KBM-7 (cell line): ENCODE data around the gene SAE1.
"Not testable (repeated sequence)": the region's sequence is repeated elsewhere in the genome, so short reads cannot be mapped to it uniquely, and the experiment has no call there.

Source experiments
- DNase-seq: peaks from one replicate; pipeline ENCODE4 v3.0.0-alpha.2; 2015
- in situ Hi-C: fragments of 300-500 bp; cut with MboI; formaldehyde crosslinking; loops from 2 replicates; pipeline ENCODE4 v1.14.3; 2020; ENCODE audit warnings: low sequenced_read_pairs, low pct_unique_long_range_greater_than_20kb, mixed read lengths

SAE1 gene

GRCh38 chr19:47253016-47253415 is 122.4 kb downstream of the SAE1 start:
- in situ Hi-C loops, DNase-seq: not testable (repeated sequence)

- in situ Hi-C loops, result no loop called here
- DNase-seq, result no peak
Observed at GRCh38 chr19:47253467-47253881, 122.8 kb downstream of the SAE1 start.

- in situ Hi-C loops, result no loop called here
- DNase-seq, result no peak
Observed at GRCh38 chr19:47253970-47254369, 123.3 kb downstream of the SAE1 start.

GRCh38 chr19:47255879-47256692 is 125.5 kb downstream of the SAE1 start, which contains the start of gene CCDC9:
TSS of gene CCDC9 (plus strand) at chr19:47256525. CDS start at chr19:47258401, 1,876 bp downstream.
- DNase-seq, result peak; percentile 94
- in situ Hi-C loops, result no loop called here

GRCh38 chr19:47256693-47257410 is 126.2 kb downstream of the SAE1 start:
- in situ Hi-C loops, result no loop called here
- peak; percentile 97 for DNase-seq

- DNase-seq, result no peak
- in situ Hi-C loops, result no loop called here
Observed at GRCh38 chr19:47257411-47258169, 127.0 kb downstream of the SAE1 start.

GRCh38 chr19:47258434-47258833 is 127.8 kb downstream of the SAE1 start:
- DNase-seq, result no peak
- in situ Hi-C loops, result no loop called here

- in situ Hi-C loops, result no loop called here
Observed at GRCh38 chr19:47258895-47259555, 128.4 kb downstream of the SAE1 start.

More at GRCh38 chr19:47258895-47259555, 128.4 kb downstream of the SAE1 start:
- DNase-seq, result no peak
